IMR-90 (cell line): ENCODE data around the gene VPS37C. TPM values are rescaled to one million over a fixed set of nuclear protein-coding genes. Genes with fewer than 3 reads are reported as not detected.
A peak's percentile ranks its signal among the peaks of the same experiment; 100 is the strongest.

Experiments used
- ATAC-seq: fragments of 200-7000 bp; cut with Tn5 transposase; 2 replicates; pipeline ENCODE4 v1.9.1; 2020; ENCODE audit warnings: low read depth, mild to moderate bottlenecking, moderate library complexity
- BruUV-seq: library from RNA; stranded (reverse); fragments of 400-500 nt; replicated peaks from 2 replicates; lab custom pipeline; 2021; lab: Mats Ljungman, UMichigan
- CTCF ChIA-PET: fragments of 300-600 bp; formaldehyde crosslinking; extraction: SDS; loops from one replicate; lab custom pipeline; 2021; ENCODE audit warnings: antibody characterized with exemption; lab: Yijun Ruan, JAX
- POLR2A ChIA-PET: fragments of 300-600 bp; sonication (Branson Sonifier 250); formaldehyde crosslinking; loops from one replicate; lab custom pipeline; 2022; ENCODE audit warnings: antibody characterized with exemption; ENCODE audit not compliant: unreplicated experiment; lab: Charles Lee
- DNase-seq: peaks from one replicate; pipeline ENCODE4 v3.0.0; 2013
- H2AFZ ChIP-seq: replicated peaks from 2 replicates; pipeline ENCODE3; 2013; ENCODE audit warnings: low read length, mild to moderate bottlenecking; ENCODE audit not compliant: poor library complexity
- H2AK5ac ChIP-seq: 2 replicates; pipeline ENCODE4 v1.6.1; 2013; ENCODE audit warnings: low read depth, low read length, inconsistent platforms
- H2AK9ac ChIP-seq: replicated peaks from 2 replicates; pipeline ENCODE3; 2013; ENCODE audit warnings: mild to moderate bottlenecking, low read depth, low read length, moderate library complexity; ENCODE audit not compliant: poor library complexity
- H2BK120ac ChIP-seq: 2 replicates; pipeline ENCODE4 v1.6.1; 2013; ENCODE audit warnings: low read depth, low read length, inconsistent platforms
- H2BK15ac ChIP-seq: 3 replicates; pipeline ENCODE4 v1.6.1; 2013; ENCODE audit warnings: low read depth, low read length, inconsistent platforms
- H2BK20ac ChIP-seq: 2 replicates; pipeline ENCODE4 v1.6.1; 2013; ENCODE audit warnings: low read depth, mild to moderate bottlenecking, inconsistent platforms, low read length, moderate library complexity
- H2BK5ac ChIP-seq: 2 replicates; pipeline ENCODE4 v1.6.1; 2013; ENCODE audit warnings: mild to moderate bottlenecking, low read depth, low read length, inconsistent platforms; ENCODE audit not compliant: poor library complexity, severe bottlenecking
- H3K14ac ChIP-seq: replicated peaks from 2 replicates; pipeline ENCODE4 v1.6.1; 2013; ENCODE audit warnings: low read depth, low read length, inconsistent platforms
- H3K18ac ChIP-seq: 2 replicates; pipeline ENCODE4 v1.6.1; 2013; ENCODE audit warnings: low read depth, low read length, control low read depth
- H3K23ac ChIP-seq: 2 replicates; pipeline ENCODE4 v1.6.1; 2013; ENCODE audit warnings: low read depth, low read length, inconsistent platforms
- H3K27ac ChIP-seq: 2 replicates; pipeline ENCODE4 v1.5.1; 2013; ENCODE audit warnings: mild to moderate bottlenecking, control low read depth, low read length; ENCODE audit not compliant: insufficient read depth
- H3K27me3 ChIP-seq: 2 replicates; pipeline ENCODE4 v1.6.1; 2013; ENCODE audit warnings: low read length; ENCODE audit not compliant: control insufficient read depth, insufficient read depth
- H3K36me3 ChIP-seq: 2 replicates; pipeline ENCODE4 v1.6.1; 2013; ENCODE audit warnings: low read length, mixed read lengths; ENCODE audit not compliant: control insufficient read depth, insufficient read depth
- H3K4ac ChIP-seq: 2 replicates; pipeline ENCODE4 v1.6.1; 2013; ENCODE audit warnings: low read depth, low read length, inconsistent platforms
- H3K4me1 ChIP-seq: 2 replicates; pipeline ENCODE4 v1.6.1; 2013; ENCODE audit warnings: low read length, mixed read lengths; ENCODE audit not compliant: control insufficient read depth, insufficient read depth
- H3K4me2 ChIP-seq: 2 replicates; pipeline ENCODE4 v1.6.1; 2013; ENCODE audit warnings: low read depth, mild to moderate bottlenecking, control low read depth, low read length, moderate library complexity
- H3K4me3 ChIP-seq: 2 replicates; pipeline ENCODE4 v1.5.1; 2013; ENCODE audit warnings: low read depth, mild to moderate bottlenecking, control low read depth, low read length, moderate library complexity; ENCODE audit not compliant: insufficient read depth
- H3K56ac ChIP-seq: 2 replicates; pipeline ENCODE4 v1.6.1; 2013; ENCODE audit warnings: low read length, inconsistent platforms; ENCODE audit not compliant: insufficient read depth; ENCODE audit errors: extremely low read depth
- H3K79me1 ChIP-seq, 2 experiments: 2 replicates each; pipeline ENCODE4 v1.6.1; 2013; ENCODE audit warnings: low read length in 2 of 2, inconsistent platforms in 1 of 2, low read depth in 1 of 2
- H3K9ac ChIP-seq: 2 replicates; pipeline ENCODE4 v1.6.1; 2013; ENCODE audit warnings: low read depth, low read length, control low read depth
- H3K9me1 ChIP-seq: 2 replicates; pipeline ENCODE4 v1.6.1; 2013; ENCODE audit warnings: low read length, inconsistent platforms; ENCODE audit not compliant: insufficient read depth
- H3K9me3 ChIP-seq: 2 replicates; pipeline ENCODE4 v1.6.1; 2013; ENCODE audit warnings: low read length; ENCODE audit not compliant: control insufficient read depth, insufficient read depth
- H4K20me1 ChIP-seq: 2 replicates; pipeline ENCODE4 v1.6.1; 2013; ENCODE audit warnings: low read length, inconsistent platforms; ENCODE audit not compliant: insufficient read depth
- H4K5ac ChIP-seq: 2 replicates; pipeline ENCODE4 v1.6.1; 2013; ENCODE audit warnings: mild to moderate bottlenecking, low read depth, low read length, control low read depth
- H4K8ac ChIP-seq, 2 experiments: 2 replicates each; pipeline ENCODE4 v1.6.1; 2013; ENCODE audit warnings: low read depth in 2 of 2, low read length in 2 of 2, control low read depth in 1 of 2, inconsistent platforms in 1 of 2
- H4K91ac ChIP-seq: 2 replicates; pipeline ENCODE4 v1.6.1; 2013; ENCODE audit warnings: low read depth, low read length, inconsistent platforms; ENCODE audit not compliant: insufficient read depth
- BHLHE40 ChIP-seq: fragments of 150-350 bp; IDR thresholded peaks from 2 replicates; pipeline ENCODE4 v1.6.1; 2016; ENCODE audit warnings: mild to moderate bottlenecking, low read depth, low read length
- CEBPB ChIP-seq: IDR thresholded peaks from 2 replicates; pipeline ENCODE4 v1.6.1; 2012; ENCODE audit warnings: low read depth, low read length, improper control_type of control experiment
- CTCF ChIP-seq: conservative IDR thresholded peaks from 2 replicates; pipeline ENCODE4 v1.5.1; 2012; ENCODE audit warnings: mild to moderate bottlenecking, low read depth, low read length, improper control_type of control experiment
- MAFK ChIP-seq: IDR thresholded peaks from 2 replicates; pipeline ENCODE4 v1.6.1; 2012; ENCODE audit warnings: low read depth, low read length, improper control_type of control experiment
- MXI1 ChIP-seq: IDR thresholded peaks from 2 replicates; pipeline ENCODE4 v1.6.1; 2012; ENCODE audit warnings: low read depth, mild to moderate bottlenecking, low read length, moderate library complexity, borderline replicate concordance
- NFE2L2 ChIP-seq: fragments of 150-350 bp; IDR thresholded peaks from 2 replicates; pipeline ENCODE4 v1.6.1; 2016; ENCODE audit warnings: low read depth, mild to moderate bottlenecking, low read length
- RAD21 ChIP-seq: IDR thresholded peaks from 2 replicates; pipeline ENCODE4 v1.6.1; 2012; ENCODE audit warnings: low read length, improper control_type of control experiment
- RFX5 ChIP-seq: IDR thresholded peaks from 2 replicates; pipeline ENCODE4 v1.8.0; 2012; ENCODE audit warnings: low read depth, mild to moderate bottlenecking, low read length, moderate library complexity
- USF2 ChIP-seq: fragments of 150-350 bp; IDR thresholded peaks from 2 replicates; pipeline ENCODE4 v1.6.1; 2017; ENCODE audit warnings: mild to moderate bottlenecking, antibody characterized with exemption, low read length, low read depth
- WGBS, 2 experiments: methylation state at CpG; one replicate each; pipeline versions ENCODE4 v1.1.5 to v1.1.7; 2013; ENCODE audit warnings: missing lambda C conversion rate in 2 of 2; ENCODE audit not compliant: insufficient read length in 1 of 2; ENCODE audit errors: extremely low coverage in 2 of 2; 5-methylcytosine and 5-hydroxymethylcytosine counted together
- dilution Hi-C: fragments of 300-500 bp; cut with HindIII; formaldehyde crosslinking; loops from one replicate; pipeline ENCODE4 v1.14.3; 2018; ENCODE audit warnings: low sequenced_read_pairs; ENCODE audit not compliant: unreplicated experiment
- in situ Hi-C: fragments of 300-500 bp; cut with MboI; formaldehyde crosslinking; loops from 3 replicates; pipeline ENCODE4 v1.14.3; 2019; ENCODE audit warnings: low sequenced_read_pairs, inconsistent platforms, mixed read lengths
- intact Hi-C: fragments of 100-400 bp; cut with micrococcal nuclease; formaldehyde crosslinking; loops from 2 replicates; pipeline ENCODE4 v1.10.0; 2022
- polyA plus RNA-seq, 3 experiments: library from polyadenylated mRNA; depleted of rRNA; stranded (reverse); fragments of >200 nt; gene quantifications; 2 replicates each; pipeline ENCODE4 v1.2.3, GENCODE V29; 2012; ENCODE audit warnings: low replicate concordance in 1 of 3
- total RNA-seq: library from RNA; depleted of rRNA; stranded (reverse); fragments of >200 nt; gene quantifications from 2 replicates; pipeline ENCODE4 v1.2.3, GENCODE V29; 2012

Gene VPS37C
- total and polyA plus RNA-seq, 2 of the 4 experiments (the other 2 are of a cell fraction) = 3.2 to 13.2 TPM

GRCh38 chr11:61128947-61129638 is 32.1 kb downstream of the VPS37C start:
- H3K4me1 ChIP-seq = peaks cover 10% of the 10 kb centered on the region
- H3K36me3 ChIP-seq = peaks cover 11% of the 10 kb centered on the region; the same call in 1 of the 2 replicates
- no peak overlapping the region for H3K4me3 ChIP-seq
- H2BK15ac ChIP-seq = no peak overlapping the region
- peak overlapping the region; percentile 2 for H2BK5ac ChIP-seq
- H3K14ac ChIP-seq = no peak overlapping the region
- H3K27me3 ChIP-seq = peaks cover 6% of the 10 kb centered on the region; the same call in 1 of the 2 replicates
- H3K9ac ChIP-seq = no peak overlapping the region
- no peak overlapping the region for H2AK9ac ChIP-seq
- H2AFZ ChIP-seq = peak overlapping the region; percentile 65
- no peak overlapping the region for H2BK20ac ChIP-seq
- H3K27ac ChIP-seq = no peak overlapping the region; the same call in 1 of the 2 replicates
- 0 out of 2 replicates have a peak overlapping the region, but pooled peaks have one; percentile 28 for H2AK5ac ChIP-seq
- H3K9me1 ChIP-seq = peaks cover 11% of the 10 kb centered on the region; the same call in 1 of the 2 replicates
- no peak for ATAC-seq
- H3K23ac ChIP-seq = no peak overlapping the region
- peaks cover 27% of the 10 kb centered on the region for H4K20me1 ChIP-seq
- H3K4me2 ChIP-seq = peak overlapping the region; percentile 22
- in situ Hi-C loops (loop anchor here (5.0 kb wide), 1 partner anchor 58 kb away; no protein-coding TSS in a partner anchor), dilution Hi-C loops (no loop called here), intact Hi-C loops (loop anchor here (2.0 kb wide), 1 partner anchor 158 kb away; the partner anchor contains the start of gene CD6)
- H3K79me1 ChIP-seq = peaks cover 3 to 14% of the 10 kb centered on the region in 2 experiments; a peak in 1 of 4 replicates
- H4K91ac ChIP-seq = no peak overlapping the region
- BruUV-seq = no TSS peak
- H2BK120ac ChIP-seq = no peak overlapping the region
- H3K18ac ChIP-seq = no peak overlapping the region
- H4K8ac ChIP-seq = no peak overlapping the region
- H3K9me3 ChIP-seq = no peaks in the 10 kb centered on the region
- peak overlapping the region; percentile 5; the same call in 1 of the 2 replicates for H3K4ac ChIP-seq
- CTCF ChIA-PET = interaction anchor here (0.6 to 1.1 kb wide), 6 partner anchors 13 to 198 kb away, joined by 3 to 4 read pairs (median 3); no protein-coding TSS in a partner anchor
- no peak for DNase-seq
- no peak overlapping the region for H4K5ac ChIP-seq
- POLR2A ChIA-PET = no interaction called here
- no CpG with 5 or more reads among the region's 18 CpGs for WGBS, 2 experiments
- H3K56ac ChIP-seq = no peak overlapping the region
- TF ChIP-seq CTCF = no peak
- TF ChIP-seq USF2 = no peak
- TF ChIP-seq RFX5 = no peak
- TF ChIP-seq MXI1 = no peak
- no peak for TF ChIP-seq BHLHE40
- TF ChIP-seq CEBPB = no peak
- no peak for TF ChIP-seq MAFK
- no peak for TF ChIP-seq NFE2L2
- TF ChIP-seq RAD21 = no peak
